IPS-NIHi7 (cell line): ENCODE results near the gene MARK3.
A peak's percentile ranks its signal among the peaks of the same experiment; 100 is the strongest.

Experiments used
- DNase-seq: peaks from one replicate; pipeline ENCODE4 v3.0.0; 2012; ENCODE audit warnings: mixed read lengths; ENCODE audit errors: extremely low spot score

MARK3 gene

GRCh38 chr14:103433916-103434563 is 48.8 kb downstream of the MARK3 start:
- no peak for DNase-seq

GRCh38 chr14:103434868-103435442 is 49.7 kb downstream of the MARK3 start:
- DNase-seq, result no peak

GRCh38 chr14:103436533-103436932 is 51.3 kb downstream of the MARK3 start:
- no peak for DNase-seq

GRCh38 chr14:103442288-103442687 is 57.1 kb downstream of the MARK3 start:
- DNase-seq, result no peak

GRCh38 chr14:103443111-103443510 is 57.9 kb downstream of the MARK3 start:
- DNase-seq, result no peak

- peak; percentile 23 for DNase-seq
Observed at GRCh38 chr14:103444837-103445524, 59.8 kb downstream of the MARK3 start.

GRCh38 chr14:103445806-103446205 is 60.6 kb downstream of the MARK3 start:
- no peak for DNase-seq

- DNase-seq, result no peak
Observed at GRCh38 chr14:103448097-103448496, 62.9 kb downstream of the MARK3 start.

GRCh38 chr14:103449634-103450161 is 64.5 kb downstream of the MARK3 start:
- no peak for DNase-seq

GRCh38 chr14:103450416-103450815 is 65.2 kb downstream of the MARK3 start:
- no peak for DNase-seq

GRCh38 chr14:103451401-103451800 is 66.2 kb downstream of the MARK3 start:
- no peak for DNase-seq

GRCh38 chr14:103453791-103454190 is 68.6 kb downstream of the MARK3 start:
- DNase-seq, result no peak

GRCh38 chr14:103456167-103456835 is 71.1 kb downstream of the MARK3 start:
- peak; percentile 14 for DNase-seq

GRCh38 chr14:103460415-103460814 is 75.2 kb downstream of the MARK3 start:
- DNase-seq, result no peak

- DNase-seq, result no peak
Observed at GRCh38 chr14:103463149-103463548, 77.9 kb downstream of the MARK3 start.

- DNase-seq, result no peak
Observed at GRCh38 chr14:103463851-103464250, 78.6 kb downstream of the MARK3 start.

GRCh38 chr14:103472939-103473338 is 87.7 kb downstream of the MARK3 start:
- no peak for DNase-seq

GRCh38 chr14:103474893-103475292 is 89.7 kb downstream of the MARK3 start:
- no peak for DNase-seq

GRCh38 chr14:103476065-103476464 is 90.8 kb downstream of the MARK3 start:
- DNase-seq, result no peak

- DNase-seq, result no peak
Observed at GRCh38 chr14:103476631-103477030, 91.4 kb downstream of the MARK3 start.

GRCh38 chr14:103480595-103480994 is 95.4 kb downstream of the MARK3 start:
- DNase-seq, result no peak

- no peak for DNase-seq
Observed at GRCh38 chr14:103483600-103483999, 98.4 kb downstream of the MARK3 start.
